Stimulated activated CD4-positive, alpha-beta T cell treated with anti-CD3 and anti-CD28 coated beads, Interleukin-15, amount 100 ng/mL, for 1 hour (primary cell): ENCODE data around the gene LYPD5.
"Not testable (repeated sequence)": the region's sequence is repeated elsewhere in the genome, so short reads cannot be mapped to it uniquely, and the experiment has no call there.

ENCODE experiments used
- DNase-seq, 2 donors: peaks; one replicate each; pipeline ENCODE4 v3.0.0-alpha.2; 2020; ENCODE audit warnings: low read depth in 1 of 2, low spot score in 1 of 2

LYPD5 gene

DNA sequence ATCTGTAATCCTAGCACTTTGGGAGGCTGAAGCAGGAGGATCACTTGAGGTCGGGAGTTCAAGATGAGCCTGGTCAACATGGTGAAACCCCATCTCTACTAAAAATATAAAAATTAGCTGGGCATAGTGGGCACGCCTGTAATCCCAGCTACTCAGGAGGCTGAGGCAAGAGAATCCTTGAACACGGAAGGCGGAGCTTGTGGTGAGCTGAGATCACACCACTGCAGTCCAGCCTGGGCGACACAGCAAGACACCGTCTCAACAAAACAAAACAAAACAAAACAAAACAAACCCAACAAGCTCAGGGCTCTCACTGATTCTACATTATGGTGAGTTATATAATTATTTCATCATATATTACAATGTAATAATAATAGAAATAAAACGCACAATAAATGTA is 4.2 kb upstream of the LYPD5 start:
- DNase-seq, result not testable (repeated sequence)

DNA sequence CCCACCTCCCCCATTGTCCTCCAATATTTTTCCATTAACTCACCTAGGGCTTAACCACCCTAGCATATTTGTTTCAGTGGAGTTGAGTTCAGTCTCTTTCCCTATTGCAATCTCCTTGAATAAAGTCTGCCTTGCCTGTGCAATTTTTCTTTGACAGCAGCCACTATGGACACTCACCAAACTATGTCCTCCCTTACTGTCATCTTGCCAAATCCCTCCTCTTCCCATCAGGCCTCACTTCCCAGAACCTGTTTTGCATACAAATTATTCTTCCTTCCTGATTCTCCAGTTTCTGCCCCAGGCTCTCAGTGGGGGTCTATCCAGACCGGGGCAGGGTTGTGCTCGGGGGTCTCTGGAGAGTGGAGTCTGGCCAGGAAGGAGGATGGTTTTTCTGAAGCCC is 2.2 kb upstream of the LYPD5 start:
- DNase-seq, result no peak

DNA sequence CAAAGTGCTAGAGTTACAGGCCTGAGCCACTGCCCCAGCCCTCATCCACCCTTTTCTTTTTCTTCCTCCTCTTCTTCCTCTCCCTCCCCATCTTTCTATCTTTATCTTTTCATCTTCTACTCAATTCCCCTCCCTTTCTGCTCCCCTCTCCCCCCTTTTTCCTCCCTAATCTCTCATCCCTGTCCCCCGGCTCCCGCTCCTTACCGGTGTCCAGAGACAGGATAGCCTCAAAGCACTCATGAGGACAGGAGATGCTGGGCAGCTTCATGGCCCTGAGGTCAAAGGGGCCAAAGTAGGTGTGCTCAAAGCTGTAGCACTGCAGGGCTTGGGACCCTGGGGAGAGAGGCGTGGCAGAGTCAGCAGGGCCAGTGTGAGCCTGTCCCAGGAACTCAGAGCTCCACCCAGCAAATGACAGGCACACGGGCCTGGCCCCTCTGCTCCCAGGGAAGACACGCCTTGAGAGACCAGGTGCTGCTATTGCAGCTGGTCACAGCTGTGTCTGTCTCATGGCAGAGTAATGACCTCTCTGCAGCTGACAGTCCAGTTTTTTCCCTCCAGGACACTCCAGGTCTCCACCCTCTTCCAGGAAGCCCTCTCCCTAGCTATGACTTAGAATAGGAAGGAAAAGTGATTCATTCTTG is 2.6 kb downstream of the LYPD5 start:
- no peak for DNase-seq

DNA sequence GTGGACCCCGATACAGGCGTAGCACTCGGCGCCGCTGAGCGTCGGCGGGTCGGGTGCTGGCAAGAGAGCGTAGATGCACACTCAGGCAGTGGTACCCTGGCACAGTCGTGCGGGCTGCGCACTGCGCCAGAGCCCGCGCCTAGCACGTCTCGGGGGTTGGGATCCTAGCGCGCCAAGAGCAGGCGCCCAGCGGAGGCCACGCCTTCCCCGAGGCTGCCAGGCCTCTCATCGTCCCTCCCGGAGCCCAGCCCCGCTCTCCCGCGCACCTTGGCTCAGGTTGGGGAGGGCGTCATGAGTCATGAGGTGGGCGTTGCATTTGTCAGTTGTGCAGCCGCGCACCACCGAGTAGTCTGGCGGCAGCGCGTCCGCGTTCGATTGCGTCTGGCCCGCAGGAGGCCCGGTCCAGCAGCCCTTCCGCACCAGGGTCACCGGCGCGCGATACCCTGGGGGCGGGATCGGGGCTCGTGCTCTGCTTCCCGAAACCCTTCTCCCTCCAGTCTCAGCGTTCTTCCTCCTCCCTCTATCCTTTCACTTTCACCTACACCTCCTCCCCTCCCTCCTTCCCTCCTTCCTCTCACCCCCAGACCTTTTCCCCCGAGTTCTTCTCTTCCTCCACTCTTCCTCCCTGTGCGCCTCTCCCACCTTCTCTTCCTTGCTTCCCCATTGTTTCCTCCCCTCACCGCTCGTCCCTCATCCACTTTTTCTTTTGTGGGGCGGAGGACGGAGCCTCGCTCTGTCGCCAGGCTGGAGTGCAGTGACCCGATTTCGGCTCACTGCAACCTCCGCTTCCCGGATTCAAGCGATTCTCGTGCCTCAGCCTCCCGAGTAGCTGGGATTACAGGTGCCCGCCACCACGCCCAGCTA is 3.5 kb downstream of the LYPD5 start:
- DNase-seq, result peak; percentile 23 to 50

DNA sequence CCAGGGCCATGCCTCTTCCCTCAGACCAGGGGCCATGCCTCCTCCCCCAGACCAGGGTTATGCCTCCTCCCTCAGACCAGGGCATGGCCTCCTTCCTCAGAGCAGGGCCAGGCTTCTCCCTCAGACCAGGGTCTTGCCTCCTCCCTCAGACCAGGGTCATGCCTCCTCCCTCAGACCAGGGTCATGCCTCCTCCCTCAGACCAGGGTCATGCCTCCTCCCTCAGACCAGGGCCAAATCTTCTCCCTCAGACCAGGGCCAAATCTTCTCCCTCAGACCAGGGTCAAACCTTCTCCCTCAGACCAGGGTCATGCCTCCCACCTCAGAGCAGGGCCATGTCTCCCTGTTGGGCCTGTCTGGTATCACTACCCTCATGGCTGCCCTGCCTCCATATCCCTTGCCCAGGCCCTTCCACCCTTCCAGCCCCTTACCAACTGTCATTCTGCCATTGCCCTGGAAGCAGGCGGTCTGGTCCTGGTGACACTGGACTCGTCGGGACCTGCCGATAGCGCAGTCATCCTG is 4.2 kb downstream of the LYPD5 start:
- no peak for DNase-seq

DNA sequence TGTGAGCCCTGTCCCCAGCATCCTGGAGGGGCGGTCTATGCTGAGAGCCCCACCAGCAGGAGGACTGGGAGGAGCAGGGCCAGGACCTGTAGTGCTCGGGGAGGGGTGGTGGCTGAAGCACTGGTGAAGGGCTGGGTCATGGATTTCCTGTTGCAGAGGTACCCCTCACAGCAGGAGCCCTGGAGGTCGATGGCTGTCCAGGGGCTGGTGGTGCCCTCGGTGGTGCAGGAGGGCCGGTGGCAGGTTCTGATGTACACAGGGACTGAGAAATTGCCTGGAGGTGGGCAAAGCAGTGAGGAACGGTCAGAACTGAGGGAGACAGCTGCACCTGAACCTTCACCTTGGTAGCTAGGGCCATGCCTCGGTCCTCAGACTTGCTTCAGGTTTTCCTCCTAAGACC is 4.7 kb downstream of the LYPD5 start:
- DNase-seq, result no peak

DNA sequence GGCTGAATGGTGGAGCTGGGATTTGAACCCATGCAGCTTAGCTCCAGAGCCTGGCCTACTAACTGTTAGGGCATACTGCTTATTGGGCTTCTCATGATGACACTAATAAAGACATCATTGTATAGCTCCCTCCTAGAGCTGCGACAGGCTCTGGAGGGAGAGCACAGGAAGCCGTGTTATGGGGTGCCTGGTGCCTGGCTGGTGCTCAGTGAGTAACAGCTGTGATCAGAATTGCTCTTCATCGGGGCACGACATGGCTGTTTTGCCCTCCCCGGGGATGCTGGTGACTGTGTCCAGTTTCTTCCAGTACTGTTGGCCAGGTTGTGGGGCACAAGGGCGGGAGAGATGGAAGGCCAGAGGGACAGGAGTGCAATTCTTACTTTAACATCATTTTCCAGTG is 5.1 kb downstream of the LYPD5 start:
- DNase-seq, result no peak

DNA sequence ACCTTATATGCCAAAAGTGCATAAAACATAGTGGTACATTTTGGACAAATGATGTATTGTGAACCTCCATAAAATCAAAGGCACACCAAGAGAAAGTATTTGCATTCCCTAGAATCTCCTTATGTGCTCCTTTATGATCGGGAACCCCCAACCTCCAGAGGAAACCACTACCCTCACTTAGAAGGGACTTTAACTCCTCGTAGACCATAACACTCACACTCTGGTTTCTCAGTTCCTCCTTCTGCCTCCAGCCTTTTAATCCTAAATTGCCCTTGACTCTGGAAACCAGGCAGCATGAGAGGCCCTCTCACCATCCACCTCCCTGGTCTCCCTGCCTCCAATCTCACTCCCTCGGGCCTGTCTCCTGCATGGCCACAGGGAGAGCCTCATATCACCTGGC is 11.7 kb downstream of the LYPD5 start:
- no peak for DNase-seq

DNA sequence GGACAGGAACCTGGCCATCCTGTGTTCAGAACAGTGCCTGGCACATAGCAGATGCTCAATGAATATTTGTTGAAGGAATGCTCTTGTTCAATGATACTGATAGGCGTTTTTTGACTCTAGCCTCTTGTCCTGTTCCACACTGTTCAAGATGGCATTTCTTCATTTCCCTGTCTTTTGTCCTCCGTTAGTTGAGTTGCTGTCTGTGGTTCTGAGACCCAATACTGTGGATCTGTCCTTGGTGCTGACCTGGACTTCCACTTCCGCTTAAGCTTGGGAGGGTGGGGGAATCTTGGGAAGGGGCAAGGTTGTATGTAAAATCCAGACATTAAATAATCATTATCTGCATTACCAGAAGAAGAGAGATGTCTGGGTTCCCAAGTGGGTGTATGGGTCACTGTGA is 13.2 kb downstream of the LYPD5 start:
- DNase-seq, result no peak

DNA sequence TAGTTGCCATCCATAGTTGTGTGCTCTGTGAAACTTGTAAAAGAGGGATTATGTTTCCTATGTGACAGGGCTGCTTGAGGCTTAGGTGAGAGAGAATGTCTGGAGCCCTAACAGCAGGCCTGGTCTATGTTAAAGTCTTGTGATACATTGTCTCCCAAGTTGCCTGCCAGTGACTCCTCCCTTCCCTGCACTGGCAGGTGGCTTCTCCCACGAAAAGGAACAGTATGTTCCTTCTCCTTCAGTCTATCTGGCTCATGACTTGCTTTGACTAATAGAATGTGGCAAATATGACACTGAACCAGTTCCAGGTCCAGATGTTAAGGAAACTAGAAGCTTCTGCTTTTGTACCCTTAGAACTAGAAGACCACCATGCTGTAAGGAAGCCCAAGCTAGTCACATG is 15.6 kb downstream of the LYPD5 start:
- DNase-seq, result no peak

DNA sequence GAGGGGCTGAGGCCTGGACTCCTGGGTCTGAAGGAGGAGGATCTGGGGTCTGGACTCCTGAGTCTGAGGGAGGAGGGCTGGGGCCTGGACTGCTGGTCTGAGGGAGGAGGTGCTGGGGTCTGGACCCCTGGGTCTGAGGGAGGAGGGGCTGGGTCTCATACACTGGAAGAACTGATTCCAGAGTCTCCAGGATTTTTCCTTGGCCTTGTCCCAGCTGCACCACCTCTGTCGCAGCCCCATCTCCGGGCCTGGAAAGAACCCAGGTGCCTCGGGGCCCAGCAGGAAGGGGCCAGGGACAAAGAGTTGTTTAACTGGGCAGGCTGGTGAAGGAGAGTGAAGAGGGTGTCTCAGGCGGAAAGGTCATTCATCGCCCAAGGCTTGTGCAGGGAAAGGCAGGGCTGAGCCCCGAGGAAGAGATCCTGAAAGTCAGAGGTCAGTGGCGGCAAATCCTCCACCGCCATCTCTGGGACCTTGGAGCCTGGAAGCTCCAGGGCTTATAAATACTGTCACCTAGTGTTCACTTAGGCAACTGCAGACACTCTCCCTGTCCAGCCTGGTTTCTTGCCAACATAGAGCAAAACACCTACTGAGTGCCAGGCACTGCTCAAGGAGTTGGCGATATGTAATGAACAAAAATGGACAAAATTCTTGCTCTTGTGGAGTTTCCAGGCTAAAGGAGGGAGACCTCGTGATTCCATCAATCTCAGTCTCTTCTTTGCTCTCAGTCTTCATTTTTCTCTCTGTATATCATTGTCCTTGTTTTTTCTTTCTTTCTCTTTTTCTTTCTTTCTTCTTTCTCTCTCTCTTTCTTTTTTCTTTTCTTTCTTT is 17.1 kb downstream of the LYPD5 start:
- DNase-seq, result no peak

DNA sequence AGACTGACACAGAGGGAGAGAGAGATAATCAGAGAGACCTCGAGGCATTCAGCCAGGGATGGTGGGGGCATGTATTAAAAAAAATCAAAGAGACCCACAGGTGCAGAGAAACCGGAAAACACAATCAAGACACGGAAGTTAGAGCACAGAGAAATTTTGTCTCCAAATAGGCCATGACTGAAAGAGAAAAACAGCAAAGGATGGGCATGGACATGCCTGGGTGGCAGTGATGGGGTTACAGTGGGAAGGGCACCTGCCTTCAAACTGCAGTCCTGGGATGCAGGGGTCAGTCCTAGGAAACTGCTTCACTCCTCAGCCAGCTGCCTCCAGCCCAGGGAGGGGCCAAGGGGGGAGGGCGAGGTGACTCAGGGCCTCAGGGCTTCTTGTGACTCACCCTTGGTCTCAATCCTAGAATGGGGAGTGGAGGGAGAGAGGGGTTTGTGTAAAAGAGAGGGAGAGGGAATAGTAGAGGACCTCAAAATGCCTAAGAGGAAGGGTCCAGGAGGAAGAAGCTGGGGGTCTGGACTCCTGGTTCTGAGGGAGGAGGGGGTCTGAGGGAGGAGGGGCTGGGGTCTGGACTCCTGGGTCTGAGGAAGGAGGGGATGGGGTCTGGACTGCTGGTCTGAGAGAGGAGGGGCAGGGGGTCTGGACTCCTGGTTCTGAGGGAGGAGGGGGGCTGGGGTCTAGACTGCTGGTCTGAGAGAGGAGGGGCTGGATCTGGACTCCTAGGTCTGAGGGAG is 17.8 kb downstream of the LYPD5 start:
- peak; percentile 42 to 56 for DNase-seq

DNA sequence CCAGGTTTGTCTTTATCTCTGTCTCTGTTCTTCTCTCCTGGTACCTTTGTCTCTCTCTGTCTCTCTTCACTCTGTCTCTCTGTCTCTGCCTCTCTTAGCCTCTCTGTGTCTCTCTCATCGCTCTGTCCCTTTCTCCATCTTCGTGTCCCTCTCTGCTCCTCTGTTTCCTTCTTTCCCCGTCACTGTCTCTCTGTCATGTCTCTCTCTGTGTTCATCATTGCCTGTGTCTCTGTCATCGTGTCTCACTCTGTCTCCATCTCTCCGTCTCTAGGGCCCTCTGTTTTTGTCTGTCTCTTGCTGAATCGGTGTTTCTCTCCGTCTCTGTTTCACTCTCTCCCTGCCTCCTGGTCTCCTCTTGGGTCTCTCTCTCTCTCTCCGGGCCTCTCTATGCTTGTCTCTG is 18.6 kb downstream of the LYPD5 start:
- no peak for DNase-seq

DNA sequence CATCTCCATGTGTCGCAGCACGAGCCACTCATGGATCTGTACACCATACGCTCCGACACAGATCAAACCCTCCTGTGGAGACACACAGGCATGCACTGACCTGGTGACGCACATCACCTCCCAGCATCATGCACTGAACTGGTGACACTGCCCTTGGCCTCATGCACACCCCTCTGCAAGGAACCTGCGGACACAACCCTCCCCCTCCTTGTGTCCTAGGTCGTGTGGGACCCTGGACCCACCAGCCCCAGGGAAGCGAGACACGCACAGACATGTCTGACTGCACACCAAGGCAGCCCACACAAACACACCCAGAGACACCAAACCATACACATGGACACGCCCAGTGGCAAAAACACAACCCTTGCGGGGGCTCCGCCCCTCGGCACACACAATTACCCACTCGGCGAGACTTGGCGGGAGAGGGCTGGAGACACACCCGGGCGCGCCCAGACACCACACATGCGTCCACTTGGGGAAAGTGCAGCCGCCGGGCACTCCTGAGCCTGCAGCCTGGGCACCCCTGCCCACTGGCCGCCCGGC is 19.5 kb downstream of the LYPD5 start:
- DNase-seq, result no peak

DNA sequence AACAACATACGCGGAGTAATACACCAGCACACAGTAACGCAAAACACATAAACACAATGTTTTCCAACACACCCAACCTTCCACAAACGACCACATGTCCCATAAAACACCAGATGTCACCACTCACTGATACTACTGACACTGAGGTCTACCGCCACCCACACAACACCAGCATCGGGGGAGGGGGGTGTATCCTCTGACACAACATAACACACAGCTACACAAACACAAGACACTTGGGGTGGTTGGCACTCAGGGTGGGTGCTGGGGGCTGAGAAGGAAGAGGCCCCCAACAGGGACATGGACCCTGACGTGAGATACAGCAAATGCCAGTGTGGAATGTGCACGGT is 20.0 kb downstream of the LYPD5 start:
- DNase-seq, result no peak

DNA sequence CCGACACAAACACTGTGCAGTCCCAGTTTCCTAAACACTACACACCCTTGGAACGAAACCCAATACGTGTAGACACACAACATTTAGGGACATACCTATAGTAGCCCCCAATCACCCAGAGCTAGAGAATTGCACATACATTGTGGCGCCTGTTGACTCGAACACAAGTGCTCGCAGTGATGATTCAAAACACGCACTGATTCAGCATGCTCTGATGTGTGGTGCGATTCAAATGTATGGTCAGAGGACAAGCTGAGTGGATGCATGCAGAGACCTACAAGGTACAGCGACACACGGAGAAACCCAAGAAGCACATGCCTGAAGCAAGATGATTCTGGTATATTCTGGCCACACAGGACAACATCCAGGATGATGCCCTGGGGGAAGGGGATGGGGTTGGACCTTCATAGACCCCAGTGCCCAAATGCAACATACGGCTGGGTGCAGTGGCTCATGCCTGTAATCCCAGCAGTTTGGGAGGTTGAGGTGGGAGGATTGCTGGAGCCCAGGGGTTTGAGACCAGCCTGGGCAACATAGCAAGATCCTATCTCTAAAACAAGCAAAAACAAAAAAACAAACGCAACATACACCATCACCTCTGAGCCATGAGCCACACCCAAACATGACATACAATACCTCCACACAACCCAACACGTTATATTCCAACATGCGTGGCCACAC is 20.5 kb downstream of the LYPD5 start:
- no peak for DNase-seq

DNA sequence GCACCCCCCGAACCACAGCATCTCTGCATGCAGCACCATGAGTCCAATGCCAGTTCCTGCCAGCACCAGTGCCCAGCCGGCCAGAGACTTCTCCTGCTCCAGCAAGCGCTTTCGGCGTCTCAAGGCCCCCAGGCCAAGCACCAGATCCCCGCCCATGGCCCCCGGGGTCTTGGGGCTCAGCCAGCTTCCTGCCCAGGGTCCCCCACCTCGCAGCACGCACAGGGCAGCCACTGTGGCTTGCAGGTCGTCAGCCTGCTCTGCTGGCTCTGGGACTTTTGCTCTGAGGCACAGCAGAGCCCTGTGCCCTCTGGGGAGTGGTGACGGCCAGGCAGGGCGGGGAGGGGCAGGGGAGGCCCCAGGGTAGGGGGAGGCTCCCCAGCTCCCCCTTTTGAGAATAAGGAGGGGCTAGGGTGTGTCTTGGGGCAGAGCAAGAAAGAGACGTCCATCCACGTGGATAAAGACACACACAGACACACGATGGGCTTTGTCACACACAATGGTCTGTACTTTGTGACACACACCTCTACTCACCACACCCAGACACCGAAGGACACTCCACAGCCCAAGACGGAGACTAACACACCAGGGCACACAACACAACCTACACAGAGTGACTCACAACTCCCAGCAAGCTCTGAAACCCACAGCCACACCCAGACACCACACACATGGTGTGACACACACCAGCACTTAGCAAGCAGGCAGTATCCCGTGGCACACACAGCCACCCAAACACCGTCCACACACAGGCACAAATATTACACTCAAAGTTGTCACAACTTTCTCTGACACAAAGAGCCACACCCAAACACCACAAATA is 21.3 kb downstream of the LYPD5 start, which contains the start of gene KCNN4:
KCNN4 (minus strand) TSS at position 268 of the 820 bp plus-strand sequence; CDS start at position 156, 112 bp downstream.
- DNase-seq, result peak; percentile 38 to 60

DNA sequence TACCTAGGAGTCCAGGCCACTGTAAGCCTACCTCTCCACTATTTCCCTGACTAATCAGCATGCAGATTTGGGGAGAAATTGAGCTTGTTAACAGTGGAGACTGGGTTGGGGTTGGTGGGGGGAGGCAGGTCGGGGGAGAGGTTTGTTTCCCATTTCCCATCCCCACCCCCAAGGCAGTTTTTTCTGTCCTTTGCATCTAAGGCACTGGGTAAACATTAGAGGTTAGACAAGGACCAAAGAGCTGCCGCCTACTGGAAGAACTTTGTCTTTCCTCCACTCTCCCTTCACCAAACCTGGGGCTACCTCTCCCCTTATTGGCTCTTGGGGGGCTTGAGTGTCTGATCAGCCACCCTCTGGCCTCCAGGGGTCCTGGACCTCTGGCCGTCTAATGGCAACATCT is 22.4 kb downstream of the LYPD5 start:
- DNase-seq, result no peak

DNA sequence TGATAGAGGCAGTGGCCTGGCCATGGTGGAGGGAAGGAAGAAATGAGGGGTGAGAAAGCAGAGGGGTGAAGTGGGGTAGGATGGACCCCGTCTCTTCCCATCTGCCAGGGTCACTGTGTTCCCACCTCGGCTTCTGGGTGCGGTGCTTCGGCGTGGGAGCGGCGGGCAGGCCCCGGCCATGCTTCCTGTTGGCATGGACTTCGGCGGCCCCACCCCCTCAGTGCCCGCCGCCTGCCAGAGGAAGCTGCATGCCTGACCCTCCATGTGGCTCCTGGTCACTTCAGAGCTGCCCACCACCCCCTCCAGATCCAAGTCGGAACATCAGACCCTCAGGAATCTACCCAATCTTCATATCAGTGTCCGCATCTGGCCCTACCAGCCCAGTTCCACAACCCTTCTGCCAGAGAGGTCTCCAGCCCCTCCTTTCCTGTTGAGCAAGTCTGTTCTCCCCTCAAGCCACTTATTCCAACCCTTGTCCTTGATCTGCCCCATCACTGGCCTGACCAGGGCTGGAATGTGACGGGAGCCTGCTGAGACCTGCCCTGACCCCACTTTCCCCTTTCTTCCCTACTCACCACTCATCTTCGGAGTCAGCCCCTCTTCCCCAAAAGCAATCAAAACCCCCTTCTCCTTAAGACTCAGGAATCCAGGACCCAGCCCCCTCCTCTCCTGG is 23.0 kb downstream of the LYPD5 start:
- no peak for DNase-seq
